ENCODE measurements around the gene VWCE.

The VWCE gene

DNA sequence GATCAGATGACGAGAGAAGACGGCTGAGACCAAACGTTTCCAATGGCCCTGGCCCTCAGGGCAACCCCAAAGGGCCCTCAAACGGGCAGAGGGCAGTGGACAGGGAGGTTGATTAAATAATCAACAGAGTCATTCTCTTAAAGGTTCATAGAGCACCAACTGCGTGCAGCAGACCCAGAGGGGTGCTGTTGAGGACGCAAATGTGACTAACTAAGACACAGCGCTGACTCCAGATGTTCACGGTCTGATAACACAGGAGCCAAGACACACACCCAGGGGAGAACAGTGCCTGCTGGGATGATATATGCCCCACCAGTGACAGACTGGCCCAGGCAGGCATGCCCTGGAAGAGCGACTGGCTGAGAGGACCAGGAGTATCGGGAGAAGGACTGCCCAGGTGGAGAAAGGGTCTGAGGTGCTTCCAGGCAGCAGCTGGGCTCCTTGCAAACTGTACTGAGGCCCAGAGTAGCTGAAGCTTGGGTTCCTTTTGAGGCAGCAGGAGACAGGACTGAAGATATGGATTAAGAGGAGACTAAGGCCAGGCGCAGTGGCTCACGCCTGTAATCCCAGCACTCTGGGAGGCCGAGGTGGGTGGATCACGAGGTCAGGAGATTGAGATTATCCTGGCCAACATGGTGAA lies 7.7 kb downstream of the VWCE start:
- TF ChIP-seq PAX5 (IDR thresholded peaks at IDR 0.05; ENCODE audit: insufficient read depth, low read length, severe bottlenecking) (no peak), POU2F2 (IDR thresholded peaks at IDR 0.05; ENCODE audit: low read depth, low read length) (no peak), TAF1 (IDR thresholded peaks at IDR 0.05; ENCODE audit: low read depth, low read length) (no peak), POLR2A (IDR thresholded peaks at IDR 0.05; ENCODE audit: low read depth, low read length) (no peak), SPI1 (IDR thresholded peaks at IDR 0.05; ENCODE audit: low read depth, low read length) (no peak), POLR2AphosphoS5 (IDR thresholded peaks at IDR 0.05; ENCODE audit: low read depth, low read length) (no peak)
- DNase-seq (ENCODE audit: insufficient read length, low spot score): no peak
- FAIRE-seq: no peak

DNA sequence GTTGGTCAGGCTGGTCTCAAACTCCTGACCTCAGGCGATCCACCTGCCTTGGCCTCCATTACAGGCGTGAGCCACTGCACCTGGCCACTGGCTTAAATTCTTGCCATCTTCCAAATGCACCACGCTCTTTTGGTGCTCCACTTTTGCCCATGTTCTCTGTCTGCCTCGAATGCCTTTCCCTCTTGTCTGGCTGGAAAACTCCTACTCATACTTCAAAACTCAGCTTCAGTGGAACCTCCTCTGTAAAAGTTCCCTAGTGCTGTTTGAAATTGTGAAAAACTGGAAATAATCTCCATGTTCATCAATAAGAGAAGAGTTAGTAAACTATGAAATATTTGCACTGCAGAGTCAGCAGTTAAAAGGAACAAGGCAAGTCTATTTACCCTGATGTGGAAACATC lies 11.5 kb downstream of the VWCE start:
- FAIRE-seq: no peak

DNA sequence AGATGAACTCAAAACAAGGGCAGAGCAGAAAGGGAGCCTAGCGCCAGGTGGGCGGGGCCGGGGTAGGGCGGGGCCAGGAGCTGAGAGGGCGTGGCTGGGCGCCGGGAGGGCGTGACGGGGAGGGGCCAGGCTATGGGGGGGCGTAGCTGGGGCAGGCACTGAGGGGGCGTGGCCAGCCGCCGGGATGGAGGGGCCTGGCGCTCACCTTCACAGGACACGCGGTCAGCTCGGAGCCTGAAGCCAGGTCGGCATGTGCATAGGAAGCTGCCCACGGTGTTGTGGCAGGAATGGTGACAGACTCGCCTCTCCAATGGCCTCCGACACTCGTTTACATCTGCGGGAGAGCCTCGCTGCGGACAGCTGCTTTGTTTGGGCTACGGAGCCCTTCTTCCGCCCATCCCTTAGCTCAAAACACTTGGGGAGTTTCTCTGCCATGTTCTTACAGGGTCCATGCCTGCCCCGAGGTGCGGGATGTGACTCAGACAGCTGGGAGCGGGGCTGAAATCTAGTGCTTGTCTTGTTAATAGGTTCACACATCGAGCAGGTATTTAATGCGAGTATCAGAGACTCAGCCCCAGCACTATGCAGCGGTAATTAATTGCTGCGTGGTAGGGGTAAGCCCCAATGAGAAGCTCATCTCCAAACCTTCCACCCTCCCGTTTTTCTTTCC lies 13.4 kb downstream of the VWCE start:
- DNase-seq (ENCODE audit: insufficient read length, low spot score) (peak; percentile 63), FAIRE-seq (no peak)
- TF ChIP-seq SPI1 (IDR thresholded peaks at IDR 0.05; ENCODE audit: low read depth, low read length) (no peak), PAX5 (IDR thresholded peaks at IDR 0.05; ENCODE audit: insufficient read depth, low read length, severe bottlenecking) (no peak), TAF1 (IDR thresholded peaks at IDR 0.05; ENCODE audit: low read depth, low read length) (no peak), POLR2AphosphoS5 (IDR thresholded peaks at IDR 0.05; ENCODE audit: low read depth, low read length) (no peak), POU2F2 (IDR thresholded peaks at IDR 0.05; ENCODE audit: low read depth, low read length) (no peak), POLR2A (IDR thresholded peaks at IDR 0.05; ENCODE audit: low read depth, low read length) (no peak)

More for the DNA sequence above, 11.5 kb downstream of the VWCE start:
- no peak for DNase-seq (ENCODE audit: insufficient read length, low spot score)
- no peak for TF ChIP-seq POLR2AphosphoS5 (IDR thresholded peaks at IDR 0.05; ENCODE audit: low read depth, low read length)
- no peak for TF ChIP-seq PAX5 (IDR thresholded peaks at IDR 0.05; ENCODE audit: insufficient read depth, low read length, severe bottlenecking)
- TF ChIP-seq POLR2A (IDR thresholded peaks at IDR 0.05; ENCODE audit: low read depth, low read length): no peak
- TF ChIP-seq SPI1 (IDR thresholded peaks at IDR 0.05; ENCODE audit: low read depth, low read length): no peak
- no peak for TF ChIP-seq TAF1 (IDR thresholded peaks at IDR 0.05; ENCODE audit: low read depth, low read length)
- no peak for TF ChIP-seq POU2F2 (IDR thresholded peaks at IDR 0.05; ENCODE audit: low read depth, low read length)

DNA sequence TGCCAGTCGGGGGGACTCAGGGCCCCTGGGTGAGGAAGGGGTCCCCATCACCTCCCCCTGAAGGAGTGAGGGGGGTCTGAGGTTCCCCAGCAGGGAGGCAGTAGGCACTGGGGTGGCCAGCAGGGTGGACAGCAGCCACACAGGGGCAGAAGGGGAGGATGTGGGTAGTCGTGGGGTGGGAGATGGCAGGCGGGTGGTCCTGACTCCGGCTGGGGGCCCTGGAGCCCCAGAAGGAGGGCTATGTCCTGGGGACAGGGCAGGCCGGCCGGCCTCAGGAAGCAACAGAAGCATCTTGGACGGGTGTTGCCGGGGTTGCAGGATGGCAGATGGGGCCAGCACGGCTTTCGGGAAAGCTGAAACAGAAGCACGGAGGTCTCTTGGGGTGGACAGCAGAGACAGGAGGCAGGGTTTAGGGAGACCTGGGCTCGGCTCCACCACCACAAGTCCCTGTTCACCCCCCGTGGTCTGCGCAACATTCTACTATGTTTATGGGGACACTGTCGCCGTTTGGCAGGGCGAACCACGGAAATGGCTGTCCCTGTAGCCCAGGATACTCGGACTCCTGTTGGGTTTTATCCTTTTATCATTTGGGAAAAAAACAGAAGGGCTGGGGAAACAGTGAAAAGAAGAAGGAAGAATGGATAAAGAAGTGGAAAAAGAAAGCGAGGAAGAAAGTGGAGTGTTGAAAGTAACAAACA lies 14.1 kb downstream of the VWCE start:
- FAIRE-seq: no peak
- no peak for DNase-seq (ENCODE audit: insufficient read length, low spot score)
- TF ChIP-seq SPI1 (IDR thresholded peaks at IDR 0.05; ENCODE audit: low read depth, low read length): no peak
- no peak for TF ChIP-seq POLR2AphosphoS5 (IDR thresholded peaks at IDR 0.05; ENCODE audit: low read depth, low read length)
- TF ChIP-seq POU2F2 (IDR thresholded peaks at IDR 0.05; ENCODE audit: low read depth, low read length): no peak
- TF ChIP-seq POLR2A (IDR thresholded peaks at IDR 0.05; ENCODE audit: low read depth, low read length): no peak
- TF ChIP-seq PAX5 (IDR thresholded peaks at IDR 0.05; ENCODE audit: insufficient read depth, low read length, severe bottlenecking): no peak
- no peak for TF ChIP-seq TAF1 (IDR thresholded peaks at IDR 0.05; ENCODE audit: low read depth, low read length)

DNA sequence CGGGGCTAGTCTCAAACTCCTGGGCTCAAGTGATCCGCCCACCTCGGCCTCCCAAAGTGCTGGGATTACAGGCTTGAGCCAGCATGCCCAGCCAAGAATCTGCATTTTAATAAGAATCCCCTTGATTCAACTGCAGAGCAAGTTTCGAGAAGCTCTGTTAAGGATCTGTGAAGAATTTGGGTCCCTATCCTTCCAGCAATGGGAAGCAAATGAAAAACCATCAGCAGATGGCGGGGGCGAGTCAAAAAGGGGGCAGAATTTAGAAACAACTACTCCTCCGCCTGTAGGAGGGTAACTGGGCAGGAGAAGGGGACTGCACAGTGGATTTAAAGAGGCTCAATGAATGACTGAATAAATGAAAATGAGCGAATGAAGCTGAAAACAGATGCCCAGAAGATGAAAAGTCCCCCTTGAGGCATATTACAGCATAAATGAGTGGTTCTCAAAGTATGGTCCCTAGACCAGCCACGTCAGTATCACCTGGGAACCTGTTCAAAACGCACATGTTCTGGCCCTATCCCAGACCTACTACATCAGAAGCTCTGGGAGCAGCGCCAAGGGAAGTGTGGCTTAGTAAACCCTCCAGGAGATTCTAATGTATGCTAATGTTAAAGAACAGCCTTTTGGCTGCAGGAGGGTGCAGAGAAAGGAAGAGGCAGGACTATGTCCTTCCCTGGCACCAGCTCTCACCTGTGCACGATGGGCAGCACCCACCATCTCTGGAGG lies 15.0 kb downstream of the VWCE start:
- TF ChIP-seq PAX5 (IDR thresholded peaks at IDR 0.05; ENCODE audit: insufficient read depth, low read length, severe bottlenecking): no peak
- no peak for TF ChIP-seq POLR2A (IDR thresholded peaks at IDR 0.05; ENCODE audit: low read depth, low read length)
- no peak for TF ChIP-seq POU2F2 (IDR thresholded peaks at IDR 0.05; ENCODE audit: low read depth, low read length)
- TF ChIP-seq SPI1 (IDR thresholded peaks at IDR 0.05; ENCODE audit: low read depth, low read length): no peak
- TF ChIP-seq TAF1 (IDR thresholded peaks at IDR 0.05; ENCODE audit: low read depth, low read length): no peak
- no peak for TF ChIP-seq POLR2AphosphoS5 (IDR thresholded peaks at IDR 0.05; ENCODE audit: low read depth, low read length)
- no peak for DNase-seq (ENCODE audit: insufficient read length, low spot score)
- FAIRE-seq: no peak

DNA sequence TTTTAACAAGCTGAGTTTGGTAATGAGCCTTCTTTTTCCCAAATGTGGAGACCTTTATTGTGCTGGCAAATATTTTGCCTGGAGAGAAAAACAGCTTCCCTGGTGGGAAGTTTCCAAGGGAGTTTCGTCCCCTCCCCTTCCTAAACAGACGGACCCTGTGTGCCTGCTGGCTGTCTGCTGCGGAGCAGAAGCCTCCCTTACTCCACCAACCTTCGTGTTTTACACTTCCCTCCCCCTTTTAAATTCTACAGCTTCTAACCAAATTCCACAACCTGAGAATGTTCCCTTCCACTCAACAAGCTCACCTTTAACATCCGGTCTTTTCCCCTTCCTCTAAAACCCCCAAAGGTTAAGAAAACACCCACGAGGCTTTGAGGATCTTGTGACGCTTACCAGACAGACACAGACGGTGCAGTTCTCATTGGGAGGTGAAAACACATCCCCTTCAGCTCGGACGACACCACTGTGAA lies 17.1 kb downstream of the VWCE start:
- FAIRE-seq: no peak
- DNase-seq (ENCODE audit: insufficient read length, low spot score): no peak

DNA sequence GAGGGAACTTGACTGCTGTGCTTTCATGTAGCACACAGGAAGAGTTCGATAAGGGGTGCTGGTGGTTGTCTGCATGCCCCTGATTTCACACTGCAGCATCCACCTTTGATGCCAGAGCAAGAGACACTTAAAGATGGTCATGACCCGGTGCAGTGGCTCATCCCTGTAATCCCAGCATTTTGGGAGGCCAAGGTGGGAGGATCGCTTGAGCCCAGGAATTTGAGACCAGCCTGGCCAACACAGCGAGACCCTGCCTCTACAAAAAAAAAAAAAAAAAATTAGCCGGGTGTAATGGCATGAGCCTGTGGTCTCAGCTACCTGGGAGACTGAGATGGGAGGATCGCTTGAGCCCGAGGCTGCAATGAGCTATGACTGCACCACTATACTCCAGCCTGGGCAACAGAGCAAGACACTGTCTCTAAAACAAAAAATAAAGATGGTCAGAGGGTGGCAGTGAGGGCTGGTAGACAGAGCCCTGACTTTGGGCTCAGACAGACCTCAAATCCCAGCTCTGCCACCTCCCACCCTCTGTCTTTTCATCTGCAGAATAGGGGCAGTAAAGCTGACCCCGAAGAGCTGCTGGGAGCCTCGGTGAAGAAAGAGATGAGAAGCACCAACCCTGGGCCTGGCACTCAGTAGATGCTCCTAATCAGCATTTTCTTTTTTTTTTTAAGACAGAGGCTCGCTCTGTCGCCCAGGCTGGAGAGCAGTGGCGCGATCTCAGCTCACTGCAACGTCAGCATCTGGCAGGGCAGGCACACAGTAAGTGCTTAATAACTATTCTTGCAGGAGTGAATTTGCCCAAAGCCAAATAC lies 17.7 kb downstream of the VWCE start:
- TF ChIP-seq POLR2AphosphoS5 (IDR thresholded peaks at IDR 0.05; ENCODE audit: low read depth, low read length) (no peak), TAF1 (IDR thresholded peaks at IDR 0.05; ENCODE audit: low read depth, low read length) (no peak), PAX5 (IDR thresholded peaks at IDR 0.05; ENCODE audit: insufficient read depth, low read length, severe bottlenecking) (no peak), POLR2A (IDR thresholded peaks at IDR 0.05; ENCODE audit: low read depth, low read length) (no peak), SPI1 (IDR thresholded peaks at IDR 0.05; ENCODE audit: low read depth, low read length) (no peak), POU2F2 (IDR thresholded peaks at IDR 0.05; ENCODE audit: low read depth, low read length) (no peak)

More for the DNA sequence above, 17.1 kb downstream of the VWCE start:
- TF ChIP-seq SPI1 (IDR thresholded peaks at IDR 0.05; ENCODE audit: low read depth, low read length) (no peak), POLR2A (IDR thresholded peaks at IDR 0.05; ENCODE audit: low read depth, low read length) (no peak), PAX5 (IDR thresholded peaks at IDR 0.05; ENCODE audit: insufficient read depth, low read length, severe bottlenecking) (no peak), POLR2AphosphoS5 (IDR thresholded peaks at IDR 0.05; ENCODE audit: low read depth, low read length) (no peak), POU2F2 (IDR thresholded peaks at IDR 0.05; ENCODE audit: low read depth, low read length) (no peak), TAF1 (IDR thresholded peaks at IDR 0.05; ENCODE audit: low read depth, low read length) (no peak)

DNA sequence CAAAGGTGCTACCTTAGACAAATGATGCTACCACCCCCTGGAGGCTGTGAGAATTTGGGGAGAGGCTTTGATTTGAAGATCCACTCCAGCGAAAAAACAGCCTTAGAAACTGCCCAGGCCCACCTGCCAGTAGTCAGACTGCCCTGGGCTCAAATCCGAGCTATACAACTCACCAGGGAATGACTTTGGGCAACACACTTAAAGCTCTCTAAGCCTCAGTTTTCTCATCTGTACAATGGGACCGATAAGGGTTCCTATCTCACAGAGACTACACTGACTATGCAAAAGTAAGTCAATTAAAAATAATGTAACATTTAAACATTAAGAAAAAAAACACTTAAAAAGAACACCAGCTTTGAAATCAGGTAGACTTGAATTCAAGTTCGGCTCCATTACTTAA lies 19.9 kb downstream of the VWCE start:
- TF ChIP-seq POU2F2 (IDR thresholded peaks at IDR 0.05; ENCODE audit: low read depth, low read length): no peak
- TF ChIP-seq POLR2A (IDR thresholded peaks at IDR 0.05; ENCODE audit: low read depth, low read length): no peak
- TF ChIP-seq PAX5 (IDR thresholded peaks at IDR 0.05; ENCODE audit: insufficient read depth, low read length, severe bottlenecking): no peak
- TF ChIP-seq SPI1 (IDR thresholded peaks at IDR 0.05; ENCODE audit: low read depth, low read length): no peak
- no peak for TF ChIP-seq POLR2AphosphoS5 (IDR thresholded peaks at IDR 0.05; ENCODE audit: low read depth, low read length)
- TF ChIP-seq TAF1 (IDR thresholded peaks at IDR 0.05; ENCODE audit: low read depth, low read length): no peak
- FAIRE-seq (no peak), DNase-seq (ENCODE audit: insufficient read length, low spot score) (no peak)

More for the DNA sequence above, 17.7 kb downstream of the VWCE start:
- FAIRE-seq (no peak), DNase-seq (ENCODE audit: insufficient read length, low spot score) (no peak)
